ENCODE results near the gene KLHL6.
"Not testable (repeated sequence)": the region's sequence is repeated elsewhere in the genome, so short reads cannot be mapped to it uniquely, and the experiment has no call there.

KLHL6 gene

DNA sequence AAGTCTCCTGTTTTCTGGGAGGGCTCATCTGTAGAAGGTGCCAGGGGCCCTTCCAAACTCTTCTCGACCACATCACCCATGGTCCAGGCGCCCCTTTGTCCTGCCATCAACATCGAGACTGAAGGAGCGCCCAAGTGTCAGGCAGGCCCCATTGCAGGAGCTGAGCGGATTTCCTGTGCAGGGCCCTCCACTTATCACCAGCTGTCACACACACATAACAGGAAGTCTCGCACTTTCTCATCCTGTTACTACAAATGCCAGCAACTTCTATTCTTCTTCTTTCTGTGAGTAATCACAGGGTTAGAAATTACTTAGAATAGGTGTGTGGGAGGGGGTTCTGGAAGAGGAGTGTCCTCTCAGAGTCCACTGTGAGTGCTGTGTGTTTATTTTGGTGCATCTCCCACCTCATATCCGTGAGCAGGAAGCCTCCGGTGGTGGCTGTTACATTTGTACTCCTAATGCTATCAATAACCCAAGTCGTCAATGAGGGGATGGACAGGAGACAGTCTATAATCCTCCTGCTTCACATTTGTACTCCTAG lies at the start of gene KLHL6:
TSS of gene KLHL6 (minus strand) at position 166 of the 541 bp plus-strand sequence. CDS start at position 113, 53 bp downstream.
- no peak for DNase-seq (ENCODE audit: low read depth)

- no peak for DNase-seq (ENCODE audit: low read depth)
Observed at GRCh38 chr3:183597959-183598358, 42.5 kb upstream of the KLHL6 start.

DNA sequence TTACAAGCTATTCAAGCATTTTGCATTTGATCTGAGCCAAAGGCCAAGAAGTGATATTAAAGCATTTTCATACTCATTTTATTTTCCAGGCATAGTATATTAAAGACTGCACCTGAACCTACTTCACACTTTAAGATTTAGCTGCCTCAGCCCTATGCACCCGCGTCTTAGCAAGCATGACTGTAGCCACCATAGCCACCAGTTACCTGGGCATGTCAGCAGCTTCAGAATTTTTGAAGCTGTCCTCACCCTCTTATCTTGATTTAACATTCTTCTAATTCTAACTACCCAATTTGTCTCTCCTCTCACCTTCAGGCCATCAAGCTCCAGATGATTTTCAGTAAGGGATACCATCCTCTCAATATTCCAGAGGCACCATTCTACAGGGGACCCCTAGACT lies 39.1 kb upstream of the KLHL6 start:
- DNase-seq (ENCODE audit: low read depth): no peak

- DNase-seq (ENCODE audit: low read depth): no peak
Observed at GRCh38 chr3:183592821-183593220, 37.3 kb upstream of the KLHL6 start.

GRCh38 chr3:183591881-183592521 lies 36.5 kb upstream of the KLHL6 start:
- DNase-seq (ENCODE audit: low read depth): no peak

DNA sequence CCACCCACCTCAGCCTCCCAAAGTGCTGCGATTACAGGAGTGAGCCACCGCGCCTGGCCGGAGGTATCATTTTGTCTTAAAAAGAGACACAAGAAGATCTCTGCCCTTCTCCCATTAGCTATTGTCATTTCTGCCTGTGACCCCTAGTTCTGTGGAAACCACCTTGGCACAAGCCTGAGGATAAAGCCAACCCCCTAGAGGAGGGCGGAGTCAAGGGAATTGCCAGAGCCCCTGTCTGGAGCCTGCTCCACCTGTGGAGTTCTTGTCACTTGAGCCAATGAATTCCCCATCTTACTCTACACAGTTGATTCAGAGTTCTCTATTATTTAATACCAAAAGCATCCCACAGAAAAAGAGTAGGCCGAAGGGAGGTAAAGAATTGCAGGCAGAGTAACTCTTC lies 34.9 kb upstream of the KLHL6 start:
- DNase-seq (ENCODE audit: low read depth): no peak

DNA sequence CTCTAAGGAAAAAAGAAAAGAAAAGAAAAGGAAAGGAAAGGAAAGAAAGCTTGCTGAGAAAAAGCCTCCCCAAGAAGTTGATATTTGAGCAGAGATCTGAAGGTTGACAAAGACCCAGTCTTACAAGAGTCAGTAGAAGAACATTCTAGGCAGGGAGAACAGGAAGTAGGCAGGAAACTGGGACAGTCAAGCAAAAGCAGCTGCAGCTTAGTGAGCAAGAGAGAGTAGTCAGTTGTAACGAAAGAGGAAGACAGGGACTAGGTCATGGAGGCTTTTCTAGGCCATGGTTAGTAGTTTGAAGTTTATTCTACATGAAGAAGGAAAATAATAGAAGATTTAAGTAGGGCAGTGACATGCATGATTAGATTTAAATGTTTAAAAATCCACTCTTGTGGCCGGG lies 31.8 kb upstream of the KLHL6 start:
- DNase-seq (ENCODE audit: low read depth): no peak

DNA sequence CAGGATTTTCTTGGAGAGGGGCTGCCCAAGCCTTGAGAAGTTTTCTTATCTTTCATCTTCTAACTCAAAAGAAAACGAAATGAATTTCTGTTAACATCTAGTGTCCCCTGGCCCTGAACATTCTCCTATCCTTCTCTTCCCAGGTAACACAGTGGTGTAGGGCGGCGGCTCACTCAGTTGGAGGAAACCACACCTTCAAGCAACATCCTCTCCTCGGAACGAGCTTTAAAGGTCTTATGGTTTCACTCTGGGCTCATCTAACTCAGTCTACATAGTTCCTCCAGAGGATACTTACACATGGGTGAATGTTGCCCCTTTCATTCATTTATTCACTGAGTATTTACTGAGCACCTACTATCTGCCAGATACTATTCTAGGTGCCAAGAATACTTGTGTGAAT lies 31.0 kb upstream of the KLHL6 start:
- no peak for DNase-seq (ENCODE audit: low read depth)

- no peak for DNase-seq (ENCODE audit: low read depth)
Observed at GRCh38 chr3:183584914-183585280, 29.4 kb upstream of the KLHL6 start.

DNA sequence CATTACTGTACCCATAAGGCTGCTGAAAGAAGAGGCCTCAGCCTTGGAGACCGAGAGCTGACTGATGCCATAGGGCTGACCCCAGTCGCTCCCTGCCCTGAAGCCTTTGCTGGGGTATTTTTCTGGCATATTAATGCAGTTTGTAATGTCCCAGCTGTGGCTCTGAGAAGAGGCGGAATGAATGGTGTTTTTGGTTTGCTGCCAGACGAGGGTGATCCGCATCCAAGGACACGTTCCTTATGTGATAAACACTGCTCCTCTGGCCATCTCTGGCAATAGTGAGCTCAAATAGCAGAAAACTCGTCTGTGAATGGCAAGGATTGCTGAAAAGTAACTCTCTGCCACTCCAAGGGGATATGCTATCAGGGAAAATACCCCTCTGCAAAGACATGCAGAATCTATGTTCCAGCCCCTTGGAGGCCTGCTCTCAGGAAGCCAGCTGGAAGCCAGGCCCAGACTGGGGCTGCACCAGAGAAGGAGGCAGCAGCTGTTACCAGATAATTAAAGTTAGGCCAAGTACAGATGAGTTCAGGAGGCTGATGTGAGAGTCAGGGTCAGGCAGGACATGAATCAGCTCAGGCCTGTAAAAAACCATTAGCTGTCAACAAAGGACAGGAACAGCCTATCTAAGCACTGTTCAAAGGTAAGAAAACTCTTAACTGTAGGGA lies 28.9 kb upstream of the KLHL6 start:
- DNase-seq (ENCODE audit: low read depth): no peak

- DNase-seq (ENCODE audit: low read depth): no peak
Observed at GRCh38 chr3:183583331-183584245, 28.1 kb upstream of the KLHL6 start.

GRCh38 chr3:183582161-183582560 lies 26.7 kb upstream of the KLHL6 start:
- no peak for DNase-seq (ENCODE audit: low read depth)

DNA sequence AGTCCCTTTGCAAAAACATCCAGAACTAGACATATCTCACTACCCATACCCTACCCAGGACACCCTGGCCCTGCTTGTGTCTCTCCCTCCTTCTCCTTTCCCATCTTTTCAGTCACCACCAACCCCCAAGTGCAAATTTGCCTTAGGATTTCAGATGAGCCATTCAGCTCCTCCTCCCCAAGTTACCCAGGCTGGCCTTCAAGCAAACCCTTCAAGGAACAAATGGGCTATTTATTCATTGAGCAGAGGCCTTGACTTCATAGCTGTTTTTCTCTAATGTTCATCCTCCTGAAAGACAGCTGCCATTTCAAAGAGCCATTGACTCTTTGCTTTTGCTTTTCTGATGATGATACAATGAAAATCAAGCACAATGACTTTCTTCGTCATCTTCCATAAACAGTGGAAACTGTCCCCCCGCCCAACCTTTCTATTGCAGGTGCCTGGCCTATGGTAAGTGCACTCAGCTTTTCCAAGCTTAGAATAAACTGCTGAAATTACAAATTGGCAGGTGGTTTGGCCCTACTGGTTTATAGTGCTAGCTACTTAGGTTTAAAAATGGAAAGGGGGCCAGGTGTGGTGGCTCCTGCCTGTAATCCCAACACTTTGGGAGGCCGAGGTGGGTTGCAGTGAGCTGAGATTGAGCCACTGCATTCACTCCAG lies 26.1 kb upstream of the KLHL6 start:
- no peak for DNase-seq (ENCODE audit: low read depth)

- DNase-seq (ENCODE audit: low read depth): no peak
Observed at GRCh38 chr3:183579967-183580900, 24.7 kb upstream of the KLHL6 start.

DNA sequence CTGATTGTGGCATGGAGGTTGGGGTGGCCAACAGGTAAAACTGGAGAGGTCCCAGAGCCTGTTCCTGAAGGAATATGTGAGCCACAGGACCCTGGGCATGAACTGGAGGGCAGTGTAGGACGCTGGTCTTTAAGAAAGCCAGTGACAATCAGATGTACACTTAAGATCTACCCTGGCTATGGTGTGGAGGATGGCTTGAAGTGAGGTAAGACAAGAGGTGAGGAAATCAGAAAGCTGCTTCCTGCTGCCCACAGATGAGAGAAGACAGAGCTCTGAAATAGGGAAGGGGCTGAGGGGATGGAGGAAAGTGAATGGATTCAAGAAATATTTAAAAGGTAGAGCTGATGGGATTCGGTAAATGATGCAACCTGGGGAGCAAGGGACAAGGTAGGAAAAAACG lies 22.7 kb upstream of the KLHL6 start:
- no peak for DNase-seq (ENCODE audit: low read depth)

GRCh38 chr3:183577346-183577745 lies 21.8 kb upstream of the KLHL6 start:
- no peak for DNase-seq (ENCODE audit: low read depth)

DNA sequence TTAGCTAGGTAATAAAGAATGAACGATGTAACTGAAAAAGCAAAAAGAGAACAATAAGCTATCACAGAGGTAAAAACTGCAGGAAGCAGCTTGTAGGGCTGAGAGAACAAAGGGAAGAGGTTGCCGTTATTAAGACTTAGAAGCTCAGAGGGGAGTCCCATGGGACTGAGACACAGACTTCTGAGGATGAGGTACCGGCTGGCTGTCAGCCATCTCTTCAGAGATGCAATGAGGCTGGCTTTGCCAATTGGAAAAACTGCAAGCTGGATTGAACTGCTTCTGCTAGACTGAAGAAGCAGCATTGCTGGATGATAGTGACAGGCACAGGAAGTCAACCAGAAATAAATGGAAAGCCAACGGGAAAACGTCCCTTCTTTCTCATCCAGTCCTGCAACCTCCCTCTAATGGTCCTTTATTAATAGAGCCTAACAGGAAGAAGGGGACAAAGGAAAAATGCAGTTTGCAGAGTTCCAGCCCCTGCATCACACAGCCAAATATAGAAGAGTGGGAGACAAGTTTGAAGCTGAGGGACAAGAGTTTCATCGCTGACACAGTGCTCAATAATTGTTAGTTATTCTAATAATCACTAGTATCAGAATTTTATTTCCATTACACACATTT lies 21.1 kb upstream of the KLHL6 start:
- DNase-seq (ENCODE audit: low read depth): no peak

DNA sequence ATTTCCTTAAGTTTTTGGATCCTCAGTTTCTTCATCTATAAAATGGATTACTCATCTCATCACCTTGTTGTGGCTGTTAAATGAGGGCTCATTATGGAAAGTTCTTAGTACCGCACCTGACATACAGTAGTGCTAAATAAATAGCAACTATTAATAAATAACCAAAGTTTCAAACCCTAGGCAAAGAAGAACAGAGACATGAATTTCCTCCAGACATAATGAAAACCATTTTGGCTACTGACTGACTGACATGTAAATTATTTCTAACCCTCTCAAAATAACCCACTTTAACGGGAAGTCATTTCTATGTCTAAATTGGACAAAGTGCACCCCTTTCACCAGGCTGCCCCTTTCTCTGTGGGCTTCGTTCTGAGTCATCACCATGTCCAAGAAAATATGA lies 17.4 kb upstream of the KLHL6 start:
- DNase-seq (ENCODE audit: low read depth): no peak

- not testable (repeated sequence) for DNase-seq (ENCODE audit: low read depth)
Observed at GRCh38 chr3:183570191-183570590, 14.7 kb upstream of the KLHL6 start.

- DNase-seq (ENCODE audit: low read depth): no peak
Observed at GRCh38 chr3:183566880-183567279, 11.4 kb upstream of the KLHL6 start.

DNA sequence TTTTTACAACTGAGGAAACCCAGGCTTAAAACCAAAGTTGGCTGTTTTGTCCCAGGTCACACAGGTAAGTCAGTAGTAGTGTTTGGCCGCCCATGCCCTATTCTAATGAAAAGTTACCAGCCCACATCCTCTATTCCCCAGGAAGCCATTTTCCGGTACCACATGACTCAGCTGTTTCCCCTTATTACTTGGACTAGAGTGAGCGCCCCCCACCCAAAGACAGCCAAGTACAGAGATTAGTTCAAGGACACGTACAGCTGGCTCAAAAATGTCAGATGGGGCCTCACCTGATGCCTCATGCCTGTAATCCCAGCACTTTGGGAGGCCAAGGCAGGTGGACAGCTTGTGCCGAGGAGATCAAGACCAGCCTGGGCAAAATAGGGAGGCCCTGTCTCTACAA lies 8.5 kb upstream of the KLHL6 start:
- no peak for DNase-seq (ENCODE audit: low read depth)

Measured in HS-5 (cell line).